ENCODE results near the gene SOCS6. TPM values are rescaled to one million over a fixed set of nuclear protein-coding genes. Genes with fewer than 3 reads are reported as not detected.

The SOCS6 gene
- polyA plus RNA-seq, 1 of the 3 experiments (the other 2 are of a cell fraction), result 12.1 TPM

DNA sequence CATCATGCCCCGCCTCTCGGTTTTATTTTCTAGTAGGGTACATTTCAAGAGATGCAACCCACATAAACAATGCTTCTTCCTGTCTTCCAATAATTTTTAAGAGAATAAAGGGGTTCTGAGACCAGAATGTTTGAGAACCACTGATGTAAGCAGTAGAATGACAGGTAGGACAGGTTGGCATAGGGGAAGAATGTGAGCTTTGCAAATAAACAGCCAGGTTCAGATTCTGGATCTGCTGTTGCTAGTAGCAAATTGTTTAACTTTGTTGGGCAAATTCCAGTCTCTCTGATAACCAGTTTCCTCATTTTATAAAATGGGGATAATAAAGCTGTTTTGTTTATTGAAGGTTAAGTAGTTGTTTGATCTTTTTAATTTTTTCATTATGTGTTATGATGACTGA lies 32.8 kb downstream of the SOCS6 start:
- Histone ChIP-seq H2AFZ (ENCODE audit: low read depth) (no peak overlapping the region), H3K27ac (ENCODE audit: low read depth in 2 of 2, low read length in 1 of 2) (no peak overlapping the region), H3K4me3 (ENCODE audit: low read depth in 2 of 2, low read length in 1 of 2) (no peak overlapping the region), H3K4me2 (no peak overlapping the region), H3K9me2 (no peaks in the 10 kb centered on the region), H3K9me3 (no peaks in the 10 kb centered on the region), H3K79me2 (ENCODE audit: insufficient read depth) (peaks cover 98% of the 10 kb centered on the region), H4K20me1 (ENCODE audit: insufficient read depth) (peaks cover 34% of the 10 kb centered on the region), H3K4me1 (ENCODE audit: control insufficient read depth in 1 of 2, insufficient read depth in 2 of 2, low read depth in 1 of 2, low read length in 1 of 2) (no peaks in the 10 kb centered on the region), H3K36me3 (replicated peaks in 1 of 2; ENCODE audit: control insufficient read depth in 1 of 2, insufficient read depth in 2 of 2, low read length in 1 of 2) (peaks cover 22 to 26% of the 10 kb centered on the region in 2 experiments), H3F3A (replicated peaks; ENCODE audit: insufficient read depth) (no peaks in the 10 kb centered on the region), H3K9ac (no peak overlapping the region), H3K27me3 (ENCODE audit: insufficient read depth) (no peaks in the 10 kb centered on the region)
- 100% methylated on average over 2 of the region's 2 CpGs for WGBS (ENCODE audit: low lambda C conversion rate)
- ChIA-PET CTCF (no interaction called here), POLR2A (no interaction called here)
- DNase-seq, result no peak
- TF ChIP-seq NFIC (IDR thresholded peaks at IDR 0.05; ENCODE audit: borderline replicate concordance), result no peak
- TF ChIP-seq, protein P1, sequence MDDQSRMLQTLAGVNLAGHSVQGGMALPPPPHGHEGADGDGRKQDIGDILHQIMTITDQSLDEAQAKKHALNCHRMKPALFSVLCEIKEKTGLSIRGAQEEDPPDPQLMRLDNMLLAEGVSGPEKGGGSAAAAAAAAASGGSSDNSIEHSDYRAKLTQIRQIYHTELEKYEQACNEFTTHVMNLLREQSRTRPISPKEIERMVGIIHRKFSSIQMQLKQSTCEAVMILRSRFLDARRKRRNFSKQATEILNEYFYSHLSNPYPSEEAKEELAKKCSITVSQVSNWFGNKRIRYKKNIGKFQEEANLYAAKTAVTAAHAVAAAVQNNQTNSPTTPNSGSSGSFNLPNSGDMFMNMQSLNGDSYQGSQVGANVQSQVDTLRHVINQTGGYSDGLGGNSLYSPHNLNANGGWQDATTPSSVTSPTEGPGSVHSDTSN (IDR thresholded peaks at IDR 0.05), result no peak
- TF ChIP-seq NRF1 (IDR thresholded peaks at IDR 0.05; ENCODE audit: low read depth, low read length), result no peak
- no peak for TF ChIP-seq GABPA (IDR thresholded peaks at IDR 0.05; ENCODE audit: low read depth)

DNA sequence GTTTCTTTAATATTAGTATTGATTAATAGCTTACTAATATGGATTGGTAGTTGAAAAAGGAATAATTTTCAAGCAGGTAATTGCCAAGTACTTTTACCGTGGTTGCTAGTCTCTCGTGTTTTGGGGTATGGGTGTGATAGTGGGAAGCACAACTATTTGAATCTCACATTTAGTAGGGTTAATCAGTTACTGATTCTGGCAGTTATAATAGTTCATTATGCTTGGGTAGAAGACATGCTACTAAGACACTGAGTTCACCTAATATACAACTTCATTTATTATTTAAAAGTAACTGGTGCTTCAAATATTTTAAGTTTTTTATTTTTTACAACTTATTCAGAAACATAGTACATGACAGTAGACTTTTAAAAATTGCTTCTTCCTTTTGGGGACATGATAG lies 33.5 kb downstream of the SOCS6 start:
- Histone ChIP-seq H3K9me2 (no peaks in the 10 kb centered on the region), H3K9me3 (no peaks in the 10 kb centered on the region), H4K20me1 (ENCODE audit: insufficient read depth) (peaks cover 29% of the 10 kb centered on the region), H3K4me2 (no peak overlapping the region), H3F3A (replicated peaks; ENCODE audit: insufficient read depth) (no peaks in the 10 kb centered on the region), H3K4me3 (ENCODE audit: low read depth in 2 of 2, low read length in 1 of 2) (no peak overlapping the region), H3K9ac (no peak overlapping the region), H2AFZ (ENCODE audit: low read depth) (no peak overlapping the region), H3K27me3 (ENCODE audit: insufficient read depth) (no peaks in the 10 kb centered on the region), H3K36me3 (replicated peaks in 1 of 2; ENCODE audit: control insufficient read depth in 1 of 2, insufficient read depth in 2 of 2, low read length in 1 of 2) (peaks cover 28 to 33% of the 10 kb centered on the region in 2 experiments), H3K4me1 (ENCODE audit: control insufficient read depth in 1 of 2, insufficient read depth in 2 of 2, low read depth in 1 of 2, low read length in 1 of 2) (no peaks in the 10 kb centered on the region), H3K27ac (ENCODE audit: low read depth in 2 of 2, low read length in 1 of 2) (no peak overlapping the region), H3K79me2 (ENCODE audit: insufficient read depth) (peaks cover 98% of the 10 kb centered on the region)
- no peak for DNase-seq
- TF ChIP-seq CHD2 (IDR thresholded peaks at IDR 0.05; ENCODE audit: low read length, partially characterized antibody) (no peak), EZH2phosphoT487 (IDR thresholded peaks at IDR 0.05; ENCODE audit: borderline replicate concordance, low read depth) (no peak), TAF1 (IDR thresholded peaks at IDR 0.05; ENCODE audit: borderline replicate concordance, low read depth, low read length) (no peak), FOSL2 (IDR thresholded peaks at IDR 0.05; ENCODE audit: borderline replicate concordance, low read depth) (no peak), JUND (IDR thresholded peaks at IDR 0.05) (no peak), NRF1 (IDR thresholded peaks at IDR 0.05; ENCODE audit: low read depth, low read length) (no peak), TEAD4 (IDR thresholded peaks at IDR 0.05; ENCODE audit: borderline replicate concordance, insufficient read depth) (no peak), YY1 (IDR thresholded peaks at IDR 0.05; ENCODE audit: low read depth) (no peak), SMC3 (IDR thresholded peaks at IDR 0.05; ENCODE audit: low read depth, low read length) (no peak), RAD21 (IDR thresholded peaks at IDR 0.05; ENCODE audit: low read length) (no peak), RCOR1 (IDR thresholded peaks at IDR 0.05; ENCODE audit: low read length) (no peak), NFIC (IDR thresholded peaks at IDR 0.05; ENCODE audit: borderline replicate concordance) (no peak)
- TF ChIP-seq, protein P1 (IDR thresholded peaks at IDR 0.05), result no peak
- TF ChIP-seq, protein P2, sequence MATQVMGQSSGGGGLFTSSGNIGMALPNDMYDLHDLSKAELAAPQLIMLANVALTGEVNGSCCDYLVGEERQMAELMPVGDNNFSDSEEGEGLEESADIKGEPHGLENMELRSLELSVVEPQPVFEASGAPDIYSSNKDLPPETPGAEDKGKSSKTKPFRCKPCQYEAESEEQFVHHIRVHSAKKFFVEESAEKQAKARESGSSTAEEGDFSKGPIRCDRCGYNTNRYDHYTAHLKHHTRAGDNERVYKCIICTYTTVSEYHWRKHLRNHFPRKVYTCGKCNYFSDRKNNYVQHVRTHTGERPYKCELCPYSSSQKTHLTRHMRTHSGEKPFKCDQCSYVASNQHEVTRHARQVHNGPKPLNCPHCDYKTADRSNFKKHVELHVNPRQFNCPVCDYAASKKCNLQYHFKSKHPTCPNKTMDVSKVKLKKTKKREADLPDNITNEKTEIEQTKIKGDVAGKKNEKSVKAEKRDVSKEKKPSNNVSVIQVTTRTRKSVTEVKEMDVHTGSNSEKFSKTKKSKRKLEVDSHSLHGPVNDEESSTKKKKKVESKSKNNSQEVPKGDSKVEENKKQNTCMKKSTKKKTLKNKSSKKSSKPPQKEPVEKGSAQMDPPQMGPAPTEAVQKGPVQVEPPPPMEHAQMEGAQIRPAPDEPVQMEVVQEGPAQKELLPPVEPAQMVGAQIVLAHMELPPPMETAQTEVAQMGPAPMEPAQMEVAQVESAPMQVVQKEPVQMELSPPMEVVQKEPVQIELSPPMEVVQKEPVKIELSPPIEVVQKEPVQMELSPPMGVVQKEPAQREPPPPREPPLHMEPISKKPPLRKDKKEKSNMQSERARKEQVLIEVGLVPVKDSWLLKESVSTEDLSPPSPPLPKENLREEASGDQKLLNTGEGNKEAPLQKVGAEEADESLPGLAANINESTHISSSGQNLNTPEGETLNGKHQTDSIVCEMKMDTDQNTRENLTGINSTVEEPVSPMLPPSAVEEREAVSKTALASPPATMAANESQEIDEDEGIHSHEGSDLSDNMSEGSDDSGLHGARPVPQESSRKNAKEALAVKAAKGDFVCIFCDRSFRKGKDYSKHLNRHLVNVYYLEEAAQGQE (IDR thresholded peaks at IDR 0.05; ENCODE audit: low read depth, low read length), result no peak
- TF ChIP-seq, protein P3, sequence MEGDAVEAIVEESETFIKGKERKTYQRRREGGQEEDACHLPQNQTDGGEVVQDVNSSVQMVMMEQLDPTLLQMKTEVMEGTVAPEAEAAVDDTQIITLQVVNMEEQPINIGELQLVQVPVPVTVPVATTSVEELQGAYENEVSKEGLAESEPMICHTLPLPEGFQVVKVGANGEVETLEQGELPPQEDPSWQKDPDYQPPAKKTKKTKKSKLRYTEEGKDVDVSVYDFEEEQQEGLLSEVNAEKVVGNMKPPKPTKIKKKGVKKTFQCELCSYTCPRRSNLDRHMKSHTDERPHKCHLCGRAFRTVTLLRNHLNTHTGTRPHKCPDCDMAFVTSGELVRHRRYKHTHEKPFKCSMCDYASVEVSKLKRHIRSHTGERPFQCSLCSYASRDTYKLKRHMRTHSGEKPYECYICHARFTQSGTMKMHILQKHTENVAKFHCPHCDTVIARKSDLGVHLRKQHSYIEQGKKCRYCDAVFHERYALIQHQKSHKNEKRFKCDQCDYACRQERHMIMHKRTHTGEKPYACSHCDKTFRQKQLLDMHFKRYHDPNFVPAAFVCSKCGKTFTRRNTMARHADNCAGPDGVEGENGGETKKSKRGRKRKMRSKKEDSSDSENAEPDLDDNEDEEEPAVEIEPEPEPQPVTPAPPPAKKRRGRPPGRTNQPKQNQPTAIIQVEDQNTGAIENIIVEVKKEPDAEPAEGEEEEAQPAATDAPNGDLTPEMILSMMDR (IDR thresholded peaks at IDR 0.05), result no peak
- TF ChIP-seq, protein P4, sequence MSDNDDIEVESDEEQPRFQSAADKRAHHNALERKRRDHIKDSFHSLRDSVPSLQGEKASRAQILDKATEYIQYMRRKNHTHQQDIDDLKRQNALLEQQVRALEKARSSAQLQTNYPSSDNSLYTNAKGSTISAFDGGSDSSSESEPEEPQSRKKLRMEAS (IDR thresholded peaks at IDR 0.05; ENCODE audit: low read depth), result no peak
- TF ChIP-seq, protein P5, sequence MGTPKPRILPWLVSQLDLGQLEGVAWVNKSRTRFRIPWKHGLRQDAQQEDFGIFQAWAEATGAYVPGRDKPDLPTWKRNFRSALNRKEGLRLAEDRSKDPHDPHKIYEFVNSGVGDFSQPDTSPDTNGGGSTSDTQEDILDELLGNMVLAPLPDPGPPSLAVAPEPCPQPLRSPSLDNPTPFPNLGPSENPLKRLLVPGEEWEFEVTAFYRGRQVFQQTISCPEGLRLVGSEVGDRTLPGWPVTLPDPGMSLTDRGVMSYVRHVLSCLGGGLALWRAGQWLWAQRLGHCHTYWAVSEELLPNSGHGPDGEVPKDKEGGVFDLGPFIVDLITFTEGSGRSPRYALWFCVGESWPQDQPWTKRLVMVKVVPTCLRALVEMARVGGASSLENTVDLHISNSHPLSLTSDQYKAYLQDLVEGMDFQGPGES (IDR thresholded peaks at IDR 0.05; ENCODE audit: low read depth, low read length), result no peak
- WGBS (ENCODE audit: low lambda C conversion rate), result 89% methylated on average over 2 of the region's 2 CpGs
- POLR2A ChIA-PET, result no interaction called here
- CTCF ChIA-PET, result no interaction called here
